Measurements from ENCODE around the gene RGS5. TPM values are rescaled to one million over a fixed set of nuclear protein-coding genes. Genes with fewer than 3 reads are reported as not detected.

RGS5 gene
- total RNA-seq, 2 donors from 2014 or later, result 39.0 to 189 TPM

DNA sequence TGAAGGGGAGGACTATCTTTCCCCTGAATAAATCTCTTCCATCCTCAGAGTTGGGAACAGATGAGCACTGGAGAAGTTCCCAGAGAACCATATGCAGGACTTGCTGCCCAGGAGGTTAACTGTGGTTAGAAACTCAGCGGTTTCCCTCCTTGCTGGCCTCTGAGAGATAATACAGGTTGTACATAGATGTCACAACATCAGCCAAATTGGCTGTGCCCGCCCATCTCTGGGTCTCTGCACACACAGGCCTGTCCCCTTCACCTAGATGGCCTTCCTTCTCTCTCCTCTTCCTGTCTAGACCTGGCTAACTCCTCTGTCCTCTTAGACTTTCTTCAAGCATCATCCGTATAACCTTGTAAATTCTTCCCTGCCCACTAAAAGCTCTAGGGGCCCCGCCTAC lies 5.7 kb downstream of the RGS5 start:
- Histone ChIP-seq H3K27ac (no peak overlapping the region), H3K9me3 (no peaks in the 10 kb centered on the region), H3K4me3 (no peak overlapping the region), H3K27me3 (replicated peaks; ENCODE audit: insufficient read depth) (no peaks in the 10 kb centered on the region), H3K4me1 (replicated peaks) (no peaks in the 10 kb centered on the region), H3K36me3 (no peaks in the 10 kb centered on the region)
- 77% methylated on average over 4 of the region's 4 CpGs for WGBS
- TF ChIP-seq POLR2A (IDR thresholded peaks at IDR 0.05), result no peak
- TF ChIP-seq, protein P1, sequence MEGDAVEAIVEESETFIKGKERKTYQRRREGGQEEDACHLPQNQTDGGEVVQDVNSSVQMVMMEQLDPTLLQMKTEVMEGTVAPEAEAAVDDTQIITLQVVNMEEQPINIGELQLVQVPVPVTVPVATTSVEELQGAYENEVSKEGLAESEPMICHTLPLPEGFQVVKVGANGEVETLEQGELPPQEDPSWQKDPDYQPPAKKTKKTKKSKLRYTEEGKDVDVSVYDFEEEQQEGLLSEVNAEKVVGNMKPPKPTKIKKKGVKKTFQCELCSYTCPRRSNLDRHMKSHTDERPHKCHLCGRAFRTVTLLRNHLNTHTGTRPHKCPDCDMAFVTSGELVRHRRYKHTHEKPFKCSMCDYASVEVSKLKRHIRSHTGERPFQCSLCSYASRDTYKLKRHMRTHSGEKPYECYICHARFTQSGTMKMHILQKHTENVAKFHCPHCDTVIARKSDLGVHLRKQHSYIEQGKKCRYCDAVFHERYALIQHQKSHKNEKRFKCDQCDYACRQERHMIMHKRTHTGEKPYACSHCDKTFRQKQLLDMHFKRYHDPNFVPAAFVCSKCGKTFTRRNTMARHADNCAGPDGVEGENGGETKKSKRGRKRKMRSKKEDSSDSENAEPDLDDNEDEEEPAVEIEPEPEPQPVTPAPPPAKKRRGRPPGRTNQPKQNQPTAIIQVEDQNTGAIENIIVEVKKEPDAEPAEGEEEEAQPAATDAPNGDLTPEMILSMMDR (IDR thresholded peaks at IDR 0.05), result no peak
- no peak for TF ChIP-seq POLR2AphosphoS5 (IDR thresholded peaks at IDR 0.05)
- intact Hi-C loops (cut with DNase I), result no loop called here
- no peak for DNase-seq (ENCODE audit: low spot score)

DNA sequence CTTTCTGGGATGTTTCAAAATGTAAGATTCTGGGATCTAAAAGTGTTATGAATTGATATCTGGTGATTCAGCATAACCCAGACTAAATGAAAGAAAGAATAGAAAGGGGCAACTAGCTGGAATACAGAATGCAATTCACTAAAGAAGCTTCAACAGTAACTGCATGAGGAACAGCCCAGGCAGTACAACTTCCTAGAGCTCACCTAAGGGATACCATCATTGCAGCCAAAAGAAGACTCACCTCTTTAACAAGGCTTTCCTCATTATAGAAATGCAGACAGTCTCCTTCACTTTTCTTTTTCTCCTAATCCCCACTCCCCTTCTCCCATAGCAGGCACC lies 6.3 kb downstream of the RGS5 start:
- intact Hi-C loops (cut with DNase I), result no loop called here
- Histone ChIP-seq H3K4me3 (no peak overlapping the region), H3K9me3 (no peaks in the 10 kb centered on the region), H3K4me1 (replicated peaks) (no peaks in the 10 kb centered on the region), H3K27ac (no peak overlapping the region), H3K27me3 (replicated peaks; ENCODE audit: insufficient read depth) (no peaks in the 10 kb centered on the region), H3K36me3 (no peaks in the 10 kb centered on the region)
- no peak for TF ChIP-seq POLR2AphosphoS5 (IDR thresholded peaks at IDR 0.05)
- no peak for TF ChIP-seq POLR2A (IDR thresholded peaks at IDR 0.05)
- TF ChIP-seq, protein P1 (IDR thresholded peaks at IDR 0.05), result no peak
- DNase-seq (ENCODE audit: low spot score), result no peak

DNA sequence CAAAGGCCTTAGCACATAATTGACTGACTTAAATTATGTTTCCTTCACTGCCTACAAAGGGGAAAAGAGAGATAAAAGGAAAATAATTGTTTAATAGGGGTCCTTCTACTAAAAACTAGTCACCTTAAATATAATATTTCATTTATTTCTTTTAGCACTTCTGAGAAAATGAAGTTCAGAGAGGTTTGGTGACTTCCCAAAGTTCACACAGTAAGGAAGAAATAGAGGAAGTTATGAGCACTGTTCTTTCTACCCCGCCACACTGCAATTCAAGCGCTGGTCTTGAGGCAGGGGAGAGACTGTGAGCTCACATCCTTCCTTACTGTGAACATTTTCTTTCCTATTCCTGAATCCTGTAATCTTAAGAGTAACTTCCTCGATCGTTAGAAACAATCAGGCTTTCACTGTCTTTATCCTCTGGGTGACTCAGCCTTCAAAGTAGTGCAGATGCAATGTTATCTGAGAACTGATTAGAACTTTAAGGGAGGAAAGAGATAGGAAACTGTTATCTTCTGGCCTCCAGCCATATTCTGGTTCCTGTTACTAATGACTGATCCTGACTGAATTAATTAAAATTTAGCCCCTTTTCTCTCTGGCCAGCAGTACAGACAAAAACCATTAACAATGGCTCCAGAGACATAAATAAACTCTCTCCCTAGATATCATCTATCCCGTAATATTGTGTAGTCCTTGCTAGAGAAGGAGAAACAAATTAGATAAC lies 6.8 kb downstream of the RGS5 start:
- H3K27ac ChIP-seq, result no peak overlapping the region
- intact Hi-C loops (cut with DNase I), result no loop called here

DNA sequence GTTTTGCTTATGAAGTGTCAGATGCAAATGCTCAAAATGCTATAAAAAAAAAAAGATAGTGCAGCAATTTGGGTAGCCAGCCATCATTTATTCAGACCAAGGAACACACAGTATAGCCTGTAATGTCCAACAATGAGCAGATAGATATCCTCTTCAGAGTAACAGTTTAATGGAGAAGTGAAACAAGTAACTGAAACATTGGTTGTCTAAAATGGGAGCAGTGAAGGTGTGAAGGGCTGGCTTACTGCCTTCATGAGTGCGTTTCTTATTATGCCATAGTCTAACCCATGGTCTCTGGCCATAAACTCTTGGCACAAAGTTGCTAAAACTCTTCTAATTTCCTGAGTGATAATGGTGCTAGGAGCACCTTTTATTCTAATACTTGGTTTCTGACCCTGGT lies 11.4 kb downstream of the RGS5 start:
- no peaks in the 10 kb centered on the region for H3K4me1 ChIP-seq (replicated peaks)
- TF ChIP-seq POLR2AphosphoS5 (IDR thresholded peaks at IDR 0.05), result no peak
- TF ChIP-seq, protein P1 (IDR thresholded peaks at IDR 0.05), result no peak
- TF ChIP-seq POLR2A (IDR thresholded peaks at IDR 0.05), result no peak
- no peak overlapping the region for H3K27ac ChIP-seq
- no peak for DNase-seq (ENCODE audit: low spot score)
- H3K36me3 ChIP-seq, result no peaks in the 10 kb centered on the region
- WGBS, result 83% methylated on average over 1 of the region's 1 CpG
- H3K27me3 ChIP-seq (replicated peaks; ENCODE audit: insufficient read depth), result no peaks in the 10 kb centered on the region
- no peak overlapping the region for H3K4me3 ChIP-seq
- intact Hi-C loops (cut with DNase I), result no loop called here
- H3K9me3 ChIP-seq, result no peaks in the 10 kb centered on the region

More for the DNA sequence above, 6.8 kb downstream of the RGS5 start:
- DNase-seq (ENCODE audit: low spot score), result no peak
- H3K36me3 ChIP-seq, result no peaks in the 10 kb centered on the region
- H3K9me3 ChIP-seq, result no peaks in the 10 kb centered on the region
- WGBS, result 64% methylated on average over 5 of the region's 5 CpGs
- no peak for TF ChIP-seq POLR2AphosphoS5 (IDR thresholded peaks at IDR 0.05)
- TF ChIP-seq, protein P1 (IDR thresholded peaks at IDR 0.05), result no peak
- no peak for TF ChIP-seq POLR2A (IDR thresholded peaks at IDR 0.05)
- no peak overlapping the region for H3K4me3 ChIP-seq
- H3K4me1 ChIP-seq (replicated peaks), result no peaks in the 10 kb centered on the region
- H3K27me3 ChIP-seq (replicated peaks; ENCODE audit: insufficient read depth), result no peaks in the 10 kb centered on the region

DNA sequence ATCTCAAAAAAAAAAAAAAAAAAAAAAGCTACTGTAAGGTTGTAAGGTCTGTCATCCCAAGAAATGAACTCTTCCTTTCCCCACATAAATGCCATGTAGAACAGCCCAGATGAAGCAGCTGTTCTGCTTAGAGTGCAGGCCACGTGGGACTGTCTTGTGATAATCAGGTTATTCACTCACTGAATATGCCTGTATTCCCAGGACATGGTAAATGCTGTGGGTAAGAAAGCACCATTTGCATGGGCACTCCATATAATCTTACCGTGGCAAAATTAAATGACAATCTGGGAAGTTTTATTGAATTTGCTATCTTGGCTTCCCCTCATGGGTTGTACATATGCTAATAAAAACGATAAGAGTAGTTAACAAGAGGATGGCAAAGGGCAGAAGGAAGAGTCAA lies 13.8 kb downstream of the RGS5 start:
- no peak overlapping the region for H3K27ac ChIP-seq
- no peaks in the 10 kb centered on the region for H3K9me3 ChIP-seq
- DNase-seq (ENCODE audit: low spot score), result no peak
- intact Hi-C loops (cut with DNase I), result no loop called here
- H3K36me3 ChIP-seq, result no peaks in the 10 kb centered on the region
- 55% methylated on average over 3 of the region's 3 CpGs for WGBS
- no peak overlapping the region for H3K4me3 ChIP-seq
- H3K4me1 ChIP-seq (replicated peaks), result no peaks in the 10 kb centered on the region
- no peaks in the 10 kb centered on the region for H3K27me3 ChIP-seq (replicated peaks; ENCODE audit: insufficient read depth)
- TF ChIP-seq POLR2A (IDR thresholded peaks at IDR 0.05) (no peak), POLR2AphosphoS5 (IDR thresholded peaks at IDR 0.05) (no peak)
- TF ChIP-seq, protein P1 (IDR thresholded peaks at IDR 0.05), result no peak
